Coronary artery (tissue), 2 donors: ENCODE results near the gene XCL1.

Experiments
- DNase-seq: peaks from one replicate; pipeline ENCODE4 v3.0.0-alpha.2; 2017; ENCODE audit warnings: low spot score
- H3K27ac ChIP-seq, 2 donors: fragments of 200-600 bp; sonication (generic); one replicate each; pipeline ENCODE4 v1.5.1; 2016 to 2019
- H3K4me3 ChIP-seq: fragments of 200-600 bp; sonication (generic); 2 replicates; pipeline ENCODE4 v1.5.1; 2016; ENCODE audit warnings: mild to moderate bottlenecking, moderate library complexity
- CTCF ChIP-seq: fragments of 200-600 bp; sonication (generic); IDR thresholded peaks from one replicate; pipeline ENCODE4 v1.5.1; 2019; ENCODE audit warnings: antibody characterized with exemption

XCL1 gene

GRCh38 chr1:168618886-168619285 lies 42.5 kb downstream of the XCL1 start:
- TF ChIP-seq CTCF, result no peak
- Histone ChIP-seq H3K27ac (no peak overlapping the region), H3K4me3 (no peak overlapping the region)
- no peak for DNase-seq

GRCh38 chr1:168621356-168621755 lies 45.0 kb downstream of the XCL1 start:
- no peak for DNase-seq
- no peak for TF ChIP-seq CTCF
- Histone ChIP-seq H3K4me3 (no peak overlapping the region), H3K27ac (no peak overlapping the region)

- DNase-seq, result no peak
- Histone ChIP-seq H3K4me3 (no peak overlapping the region), H3K27ac (no peak overlapping the region)
- TF ChIP-seq CTCF, result no peak
Measured at GRCh38 chr1:168623003-168623828, 46.8 kb downstream of the XCL1 start.

- DNase-seq, result no peak
- H3K27ac ChIP-seq, result no peak overlapping the region
- no peak overlapping the region for H3K4me3 ChIP-seq
- TF ChIP-seq CTCF, result no peak
Measured at GRCh38 chr1:168623831-168624230, 47.4 kb downstream of the XCL1 start.

- no peak for DNase-seq
- TF ChIP-seq CTCF, result no peak
- no peak overlapping the region for H3K27ac ChIP-seq
- no peak overlapping the region for H3K4me3 ChIP-seq
Measured at GRCh38 chr1:168626326-168626725, 49.9 kb downstream of the XCL1 start.

- no peak overlapping the region for H3K4me3 ChIP-seq
- H3K27ac ChIP-seq, result no peak overlapping the region
- no peak for TF ChIP-seq CTCF
Measured at GRCh38 chr1:168627370-168627769, 51.0 kb downstream of the XCL1 start.

GRCh38 chr1:168628807-168629206 lies 52.4 kb downstream of the XCL1 start:
- no peak for DNase-seq
- TF ChIP-seq CTCF, result no peak
- Histone ChIP-seq H3K4me3 (no peak overlapping the region), H3K27ac (no peak overlapping the region)

More at GRCh38 chr1:168627370-168627769, 51.0 kb downstream of the XCL1 start:
- no peak for DNase-seq
